GM21717 (cell line): ENCODE data around the gene PI4KA.
"Not testable (repeated sequence)": the region's sequence is repeated elsewhere in the genome, so short reads cannot be mapped to it uniquely, and the experiment has no call there.

Experiments used
- ATAC-seq: cut with Tn5 transposase; IDR thresholded peaks from one replicate; pipeline ENCODE4 v1.9.1; 2021; ENCODE audit warnings: mild to moderate bottlenecking, moderate library complexity; ENCODE audit not compliant: unreplicated experiment

Gene PI4KA

DNA sequence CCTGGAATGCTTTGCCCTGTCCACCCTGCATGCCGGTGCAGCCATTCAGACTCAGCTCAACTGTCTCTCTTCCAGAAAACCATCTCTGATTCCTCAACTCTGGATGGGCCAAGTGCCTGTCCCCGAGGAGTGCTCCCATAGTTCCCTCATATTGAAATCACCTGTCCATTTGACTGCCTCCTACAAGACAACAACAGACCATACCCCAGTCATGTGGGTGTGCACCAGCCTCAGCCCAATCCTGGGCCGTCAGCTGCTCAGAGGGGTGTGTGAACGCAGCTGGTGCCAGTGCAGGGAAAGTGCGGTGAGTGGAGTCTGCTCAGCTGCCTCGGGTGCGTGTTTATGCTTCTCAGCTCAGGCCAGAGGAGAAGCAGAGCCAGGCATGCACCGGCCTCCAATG is 126.2 kb downstream of the PI4KA start:
- not testable (repeated sequence) for ATAC-seq

DNA sequence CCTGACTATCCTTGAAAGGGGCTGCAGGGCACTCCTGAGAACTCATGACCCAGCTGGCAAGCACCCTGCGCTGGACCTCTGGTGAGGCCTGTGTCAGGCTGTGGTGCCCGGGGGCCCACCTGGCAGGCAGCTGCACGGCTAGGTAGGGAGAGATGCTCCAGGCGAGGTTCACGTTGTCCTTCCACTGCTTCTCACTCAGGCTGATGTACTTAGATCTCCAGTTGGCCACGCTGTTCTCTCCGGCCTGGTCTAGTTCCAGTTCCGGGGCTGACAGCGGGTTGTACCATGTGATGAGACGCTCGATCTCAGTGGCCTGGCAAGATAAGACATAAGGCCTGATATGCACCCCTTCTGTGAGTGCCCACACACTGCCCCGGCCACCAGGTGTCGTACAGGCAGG is 129.4 kb downstream of the PI4KA start:
- ATAC-seq = no peak

DNA sequence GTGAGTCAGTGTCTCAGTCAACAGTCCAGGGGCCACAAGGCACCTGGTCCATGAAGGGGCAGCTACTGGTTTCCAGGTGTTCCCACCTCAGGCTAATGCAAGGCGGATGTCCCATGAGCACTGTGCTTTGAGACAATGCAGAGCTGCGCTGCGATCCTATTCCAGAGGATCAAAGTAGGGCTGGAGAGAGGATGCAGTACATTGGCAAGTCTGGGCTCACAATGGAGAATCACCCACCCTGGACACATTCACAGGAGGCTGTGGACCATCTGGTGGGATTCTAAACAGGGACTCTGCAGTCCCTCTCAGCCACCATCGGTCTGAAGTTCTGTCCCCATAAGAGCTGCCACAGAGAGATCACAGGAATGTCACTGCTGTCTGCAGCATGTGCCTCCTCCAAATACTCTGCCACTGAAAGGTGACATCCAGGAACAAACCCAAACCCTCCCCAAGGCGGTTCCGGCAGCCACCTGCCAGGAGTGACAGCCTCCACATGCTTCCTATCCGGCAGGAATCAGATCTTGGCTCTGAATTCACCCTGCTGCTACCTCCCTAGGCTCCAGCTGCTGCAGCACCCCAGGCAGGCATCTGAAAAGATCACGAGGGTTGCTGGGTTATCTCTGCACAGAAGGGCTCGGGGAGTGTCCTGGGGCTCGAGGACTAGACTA is 130.0 kb downstream of the PI4KA start:
- no peak for ATAC-seq

DNA sequence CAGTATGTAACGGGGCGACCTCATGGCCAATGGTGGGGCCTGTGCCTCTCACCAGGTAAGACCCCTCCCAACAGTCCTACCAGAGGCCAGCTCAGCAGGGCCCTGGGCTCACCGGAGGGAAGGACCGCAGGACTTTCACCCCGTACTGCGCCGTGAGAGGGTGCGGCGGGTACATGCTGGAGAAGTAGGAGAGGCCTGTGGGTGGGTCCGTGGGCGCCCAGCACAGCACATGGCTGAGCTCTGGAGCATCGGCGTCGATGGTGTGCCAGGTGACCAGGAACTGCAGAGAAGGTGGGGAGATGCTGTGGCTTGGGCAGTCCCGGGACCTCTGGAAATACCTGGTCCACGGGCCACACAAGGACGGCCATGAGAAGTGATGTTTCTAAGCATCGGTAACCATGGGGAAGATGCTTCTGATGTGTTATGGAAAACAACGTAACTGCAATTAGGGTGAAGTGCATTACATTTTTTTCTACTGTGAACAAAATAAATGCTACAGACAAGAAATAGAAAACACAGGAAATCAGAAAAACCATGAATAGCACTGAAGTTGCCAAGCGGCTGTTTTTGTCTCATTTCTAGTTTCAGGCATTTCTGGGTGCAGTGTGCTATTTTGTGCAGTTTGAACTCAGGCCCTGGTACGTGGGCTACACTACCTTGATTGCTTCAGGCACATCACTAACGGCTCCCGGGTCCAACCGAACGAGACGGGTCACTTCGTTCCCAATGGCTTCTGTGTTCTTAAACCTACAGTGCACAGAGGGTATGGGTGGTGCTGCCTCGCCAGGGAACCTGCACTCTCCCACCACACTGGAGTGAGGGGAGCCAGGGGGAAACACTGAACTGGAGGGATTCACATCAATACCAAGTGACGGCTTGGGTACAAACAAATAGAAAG is 131.2 kb downstream of the PI4KA start:
- no peak for ATAC-seq

DNA sequence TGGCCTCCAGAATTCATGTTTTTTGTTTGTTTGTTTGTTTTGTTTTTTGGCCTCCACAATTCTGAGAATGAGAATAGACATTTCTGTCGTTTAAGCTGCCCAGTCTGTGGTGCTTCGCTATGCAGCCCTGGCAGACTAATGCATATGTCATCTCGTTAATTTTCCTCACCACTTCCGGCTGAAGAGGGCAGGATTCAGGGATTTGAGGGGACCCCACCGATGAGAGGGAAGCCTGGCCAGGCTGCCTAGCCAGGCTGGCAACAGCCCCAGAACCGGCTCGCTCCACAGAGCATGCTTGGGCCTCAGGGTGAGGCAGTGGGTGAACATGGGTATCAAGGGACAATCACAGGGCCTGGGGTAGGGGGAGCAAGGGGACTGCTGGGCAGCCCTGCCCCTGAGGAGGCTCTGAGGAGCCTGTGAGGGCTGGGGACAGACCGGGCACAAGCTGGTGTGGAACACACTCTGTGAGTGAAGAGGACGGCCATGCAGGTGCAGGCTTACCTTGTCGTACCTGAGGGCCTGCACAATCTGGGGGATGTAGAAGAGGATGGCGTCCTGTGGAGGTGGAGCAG is 132.5 kb downstream of the PI4KA start:
- ATAC-seq = no peak

DNA sequence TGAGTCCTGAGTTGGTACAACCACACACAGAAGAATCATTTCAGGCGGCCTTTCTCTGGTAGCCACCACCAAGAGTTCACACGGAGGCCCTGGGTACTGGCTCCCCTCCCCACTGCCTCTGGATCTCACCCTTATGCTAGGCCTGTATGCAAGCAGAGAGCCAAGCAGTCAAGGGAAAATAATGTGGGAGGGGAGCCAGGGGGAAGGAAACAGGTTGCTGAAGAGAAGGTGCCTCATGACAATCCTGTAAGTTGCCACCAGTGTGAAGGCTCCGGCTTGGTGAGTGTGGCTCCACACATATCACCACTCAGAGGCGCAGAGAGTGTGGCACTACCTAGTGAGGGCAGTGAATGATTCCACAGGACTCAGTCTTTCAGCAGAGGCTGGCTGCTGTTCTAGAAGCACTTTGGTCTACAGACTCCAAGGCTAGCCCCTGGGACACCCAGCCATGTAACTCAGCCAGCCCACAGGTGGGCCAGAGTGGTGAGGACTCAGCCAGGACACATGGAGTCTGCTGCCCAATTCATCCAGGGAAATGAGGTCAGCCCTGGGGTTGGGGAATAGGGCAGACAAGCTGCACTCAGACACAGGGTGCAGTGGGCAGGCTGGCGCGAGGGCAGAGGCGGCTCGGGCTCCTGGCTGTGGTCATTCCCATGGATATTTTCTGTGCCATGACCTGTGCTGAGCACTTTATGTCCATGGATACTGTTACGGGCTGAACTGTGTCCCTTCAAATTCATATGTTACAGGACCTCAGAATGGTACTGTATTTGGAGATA is 133.7 kb downstream of the PI4KA start:
- ATAC-seq = no peak

DNA sequence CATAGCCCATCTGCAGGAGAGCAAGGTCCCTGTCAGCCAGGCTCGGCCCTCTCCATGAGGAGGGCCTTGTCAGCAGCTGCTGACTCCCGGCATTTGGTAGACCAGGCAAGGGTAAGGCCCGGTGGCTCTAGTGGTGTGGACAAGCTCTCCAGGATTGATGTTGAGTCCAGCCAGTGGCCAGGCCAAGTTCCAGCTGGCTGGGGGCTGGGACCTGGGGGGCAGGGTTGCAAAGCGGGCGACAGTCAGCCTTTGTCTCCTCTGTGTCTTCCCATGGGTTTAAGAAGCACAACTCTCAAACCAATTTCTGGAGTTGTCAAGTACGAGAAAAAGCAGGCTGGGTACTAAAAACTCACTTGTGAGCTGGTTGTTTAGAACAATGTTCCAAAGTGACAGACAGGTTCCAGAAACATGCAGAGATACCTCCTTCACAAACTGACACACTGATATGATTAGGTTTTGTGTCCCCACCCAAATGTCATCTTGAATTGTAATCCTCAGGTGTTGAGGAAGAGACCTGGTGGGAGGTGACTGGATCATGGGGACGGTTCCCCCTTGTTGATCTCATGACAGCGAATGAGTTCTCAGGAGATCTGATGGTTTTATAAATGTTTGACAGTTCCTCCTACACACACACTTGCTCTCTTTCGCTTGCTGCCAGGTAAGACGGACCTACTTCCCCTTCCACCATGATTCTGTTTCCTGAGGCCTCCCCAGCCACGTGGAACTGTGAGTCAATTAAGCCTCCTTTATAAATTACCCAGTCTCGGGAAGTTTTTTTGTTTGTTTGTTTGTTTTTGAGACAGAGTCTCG is 137.0 kb downstream of the PI4KA start:
- no peak for ATAC-seq

DNA sequence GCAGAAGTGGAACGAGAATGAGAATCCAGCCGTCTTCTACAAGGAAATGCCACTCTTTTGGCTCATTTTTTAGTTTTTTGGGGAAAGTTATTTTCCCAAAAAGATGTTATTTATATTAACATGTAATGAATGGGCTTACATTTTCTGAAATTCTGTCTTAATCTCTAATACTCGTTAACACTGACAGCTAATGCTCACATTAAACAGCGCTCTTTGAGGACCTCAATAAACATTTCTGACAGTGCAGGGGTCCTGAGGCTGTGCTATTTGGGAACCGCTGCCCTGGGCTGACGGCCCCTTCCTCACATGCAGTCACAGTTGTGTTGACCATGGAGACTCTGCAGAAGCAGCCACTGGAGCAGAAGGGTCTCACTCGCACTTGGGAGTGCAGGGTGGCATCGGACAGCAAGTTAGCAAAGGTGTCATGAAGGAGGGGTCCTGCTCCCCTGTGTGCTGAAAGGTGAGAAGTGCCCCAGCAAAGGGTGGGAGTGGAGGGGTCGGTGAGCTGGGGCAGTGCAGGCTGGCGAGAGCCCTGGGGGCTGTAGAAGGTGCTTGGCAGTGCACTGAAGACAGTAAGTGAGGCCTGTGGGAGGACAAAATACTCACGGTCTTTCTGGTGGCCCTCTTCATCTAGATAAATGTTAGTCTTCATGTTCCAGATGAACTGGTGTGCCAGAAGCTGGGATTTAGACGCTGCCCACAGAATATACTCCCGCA is 137.8 kb downstream of the PI4KA start:
- no peak for ATAC-seq

DNA sequence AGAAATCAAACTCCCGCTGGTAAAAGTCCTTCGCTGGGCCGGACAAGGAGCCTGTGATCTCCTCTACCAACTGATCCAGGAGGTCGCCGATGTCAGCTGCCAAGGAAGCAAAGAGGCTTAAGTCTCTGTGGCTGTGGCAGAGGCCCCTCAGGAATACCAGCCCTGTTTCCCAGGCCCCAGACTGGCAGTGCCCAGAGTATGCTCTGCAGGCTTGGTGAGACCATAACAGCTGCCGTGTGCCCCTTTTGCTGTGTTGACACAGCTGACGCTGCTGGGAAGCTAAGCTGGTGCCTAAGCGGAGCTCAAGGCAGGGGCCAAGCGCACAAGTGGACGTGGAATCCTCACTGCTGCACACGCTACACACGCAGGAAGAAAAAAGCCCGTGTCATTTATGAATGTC is 139.9 kb downstream of the PI4KA start:
- ATAC-seq = not testable (repeated sequence)

DNA sequence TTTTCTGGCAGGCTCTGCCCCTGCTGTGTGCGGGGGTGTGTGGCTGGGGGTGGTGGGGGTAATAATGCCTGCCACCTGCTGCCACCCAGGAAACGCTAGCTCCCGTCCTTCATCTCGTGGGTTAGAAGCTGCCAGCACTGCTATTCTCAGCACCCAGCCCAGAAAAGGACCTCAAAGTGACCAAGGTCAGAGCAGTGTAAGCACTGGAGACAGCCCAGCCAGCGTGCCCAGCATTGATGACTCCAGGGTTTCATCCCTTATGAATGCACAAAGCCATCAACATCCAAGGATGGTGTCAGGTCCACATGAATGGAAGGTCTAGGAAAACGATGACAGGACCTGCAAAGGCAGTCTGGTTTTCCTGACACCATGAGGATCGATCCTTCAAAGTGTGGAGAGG is 140.6 kb downstream of the PI4KA start:
- not testable (repeated sequence) for ATAC-seq

DNA sequence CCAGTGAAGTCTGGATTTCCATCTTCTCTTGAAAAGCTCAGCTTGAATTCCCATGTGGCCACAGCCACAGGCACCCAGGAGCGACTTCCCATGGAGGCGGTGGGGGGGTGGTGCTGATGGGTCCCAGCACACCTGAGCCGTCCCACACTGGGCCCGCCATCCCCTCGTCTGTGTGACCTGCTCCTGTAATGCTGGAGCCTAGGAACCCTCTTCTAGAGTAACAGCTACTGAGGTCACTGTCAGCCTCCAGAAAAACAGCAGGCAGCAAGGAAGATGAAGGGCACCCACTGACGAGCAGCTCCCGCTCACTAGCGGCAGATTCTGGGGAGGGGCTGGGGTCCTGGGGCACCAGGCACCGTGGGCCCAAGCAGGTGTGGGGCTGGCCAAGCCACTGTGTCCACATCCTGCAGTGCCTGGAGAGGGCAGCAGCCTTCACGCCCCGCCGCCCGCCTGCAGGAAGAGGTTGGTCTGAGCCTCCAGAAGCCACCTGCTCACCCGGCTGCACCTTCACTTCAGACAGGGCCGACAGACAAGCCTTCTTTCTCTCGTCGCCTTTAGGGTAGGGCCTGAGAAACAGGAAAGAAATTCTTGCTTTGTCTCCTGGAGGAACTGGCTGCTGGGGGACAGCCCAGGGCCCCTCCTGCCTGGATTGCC is 141.3 kb downstream of the PI4KA start:
- ATAC-seq = not testable (repeated sequence)

DNA sequence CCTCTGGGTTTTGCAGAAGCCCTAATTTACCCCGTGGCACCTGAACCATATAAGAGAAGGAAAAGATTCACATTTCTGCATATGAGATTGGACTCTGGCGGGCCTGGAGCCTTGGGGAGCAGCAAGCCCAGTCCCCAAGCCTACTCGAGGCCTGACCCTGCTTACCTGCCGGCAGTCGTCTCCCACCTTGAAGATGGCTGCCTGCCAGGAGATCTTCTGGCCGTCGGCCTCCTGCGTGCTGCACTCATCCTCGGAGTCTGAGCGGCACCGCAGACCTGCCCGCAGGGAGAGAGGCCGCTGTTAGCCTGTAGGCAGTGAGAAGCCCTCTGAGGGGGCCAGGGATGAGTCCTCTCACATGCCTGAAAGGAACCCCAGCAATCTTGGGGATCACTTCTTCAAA is 145.5 kb downstream of the PI4KA start:
- not testable (repeated sequence) for ATAC-seq

DNA sequence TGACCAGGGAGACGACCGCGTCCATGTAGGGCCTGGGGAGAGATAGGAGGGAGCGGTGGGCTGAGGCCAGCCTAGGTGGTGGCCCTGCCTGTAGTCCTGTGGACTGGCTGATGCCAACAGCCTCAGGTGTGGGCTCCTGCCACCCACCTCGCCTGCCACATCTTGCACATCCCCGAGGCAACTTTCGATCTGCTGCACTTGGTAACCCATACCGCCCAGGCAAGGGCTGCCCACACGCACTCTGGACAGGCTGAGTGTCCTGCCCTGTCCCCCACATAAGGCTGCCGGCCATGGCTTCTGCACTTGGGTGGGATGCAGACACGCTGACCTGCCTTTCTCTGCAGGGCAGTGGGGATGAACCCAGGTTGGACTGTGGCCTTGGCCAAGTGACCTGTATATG is 148.6 kb downstream of the PI4KA start:
- ATAC-seq = not testable (repeated sequence)

DNA sequence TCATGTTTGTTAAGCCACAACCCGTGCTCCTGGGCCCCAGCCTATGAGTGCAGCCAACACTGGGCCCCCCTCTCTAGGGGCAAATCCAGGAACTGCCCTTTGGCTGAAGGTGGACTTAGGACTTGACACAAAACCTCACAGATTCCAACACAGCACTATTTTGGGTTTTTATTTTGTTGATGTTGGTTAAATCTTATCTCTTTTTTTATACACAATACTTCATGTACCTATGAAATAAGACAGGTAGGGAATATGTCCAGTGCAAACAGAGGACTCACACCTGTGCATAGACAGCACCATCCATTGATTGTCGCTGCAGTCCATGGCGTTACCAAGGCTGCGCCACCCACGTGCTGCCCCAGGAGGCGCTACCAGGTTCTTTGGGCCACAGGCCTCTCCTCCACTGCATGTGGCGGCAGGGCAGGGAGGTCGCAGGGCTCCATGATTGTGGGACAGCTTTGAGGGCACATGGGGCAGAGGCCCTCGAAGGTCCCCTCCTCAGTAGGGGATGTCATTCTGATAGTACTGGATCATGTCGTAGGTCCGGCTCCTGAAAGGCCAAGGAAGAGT is 151.0 kb downstream of the PI4KA start:
- ATAC-seq = not testable (repeated sequence)

DNA sequence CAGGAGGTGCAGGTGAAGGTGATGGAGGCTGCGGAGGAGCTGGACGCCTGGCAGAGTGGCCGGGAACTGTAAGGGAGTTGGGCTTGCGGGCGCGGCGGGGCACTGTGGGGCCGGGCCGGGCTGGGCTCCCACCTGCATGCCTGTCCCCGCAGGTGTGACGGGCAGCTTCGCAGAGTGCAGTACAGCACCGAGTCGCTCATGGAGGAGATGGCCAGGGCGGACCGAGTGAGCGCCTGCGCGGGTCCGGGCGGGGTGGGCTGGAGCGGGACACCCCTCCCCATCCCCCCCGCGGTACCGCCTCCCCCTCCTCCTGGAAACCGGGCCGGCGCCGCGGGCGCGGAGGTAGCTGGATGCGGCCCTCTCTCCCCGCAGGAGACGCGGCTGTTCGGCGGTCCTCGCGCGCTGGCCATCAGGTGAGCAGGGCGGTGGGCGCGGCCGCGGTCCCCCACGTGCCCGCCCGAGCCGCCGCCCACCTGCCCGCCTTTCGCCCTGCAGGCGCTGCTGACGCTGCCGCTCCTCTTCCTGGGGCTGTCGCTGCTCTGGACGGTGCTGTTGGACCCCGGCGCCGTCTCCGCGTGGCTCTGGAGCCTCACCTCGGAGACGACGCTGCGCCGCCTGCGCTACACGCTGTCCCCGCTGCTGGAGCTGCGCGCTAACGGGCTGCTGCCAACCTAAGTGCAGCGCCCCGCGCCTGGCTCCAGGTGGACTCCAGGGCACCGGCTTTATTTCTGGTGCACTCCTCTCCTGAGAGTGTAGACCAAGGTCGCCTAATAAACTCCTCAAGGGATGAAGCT is 154.6 kb downstream of the PI4KA start:
- ATAC-seq = peak; percentile 7

DNA sequence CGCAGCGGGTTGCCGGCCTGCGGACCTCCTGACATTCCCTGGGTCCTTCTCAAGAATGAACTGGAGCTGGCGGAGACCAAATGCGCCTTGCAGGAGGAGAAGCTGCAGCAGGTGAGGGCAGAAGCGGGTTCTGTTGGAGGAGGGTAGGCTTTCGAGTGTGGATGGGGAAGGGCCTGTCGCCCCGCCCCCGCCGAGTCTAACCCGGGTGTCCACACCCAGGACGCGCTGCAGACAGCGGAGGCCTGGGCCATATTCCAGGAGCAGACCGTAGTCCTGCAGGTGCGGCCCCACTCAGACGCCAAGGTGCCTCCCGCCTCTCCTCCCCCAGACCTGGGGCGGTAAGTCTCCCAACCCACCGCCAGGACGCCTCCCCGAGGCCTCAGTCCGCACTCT is 155.2 kb downstream of the PI4KA start:
- peak; percentile 20 for ATAC-seq

DNA sequence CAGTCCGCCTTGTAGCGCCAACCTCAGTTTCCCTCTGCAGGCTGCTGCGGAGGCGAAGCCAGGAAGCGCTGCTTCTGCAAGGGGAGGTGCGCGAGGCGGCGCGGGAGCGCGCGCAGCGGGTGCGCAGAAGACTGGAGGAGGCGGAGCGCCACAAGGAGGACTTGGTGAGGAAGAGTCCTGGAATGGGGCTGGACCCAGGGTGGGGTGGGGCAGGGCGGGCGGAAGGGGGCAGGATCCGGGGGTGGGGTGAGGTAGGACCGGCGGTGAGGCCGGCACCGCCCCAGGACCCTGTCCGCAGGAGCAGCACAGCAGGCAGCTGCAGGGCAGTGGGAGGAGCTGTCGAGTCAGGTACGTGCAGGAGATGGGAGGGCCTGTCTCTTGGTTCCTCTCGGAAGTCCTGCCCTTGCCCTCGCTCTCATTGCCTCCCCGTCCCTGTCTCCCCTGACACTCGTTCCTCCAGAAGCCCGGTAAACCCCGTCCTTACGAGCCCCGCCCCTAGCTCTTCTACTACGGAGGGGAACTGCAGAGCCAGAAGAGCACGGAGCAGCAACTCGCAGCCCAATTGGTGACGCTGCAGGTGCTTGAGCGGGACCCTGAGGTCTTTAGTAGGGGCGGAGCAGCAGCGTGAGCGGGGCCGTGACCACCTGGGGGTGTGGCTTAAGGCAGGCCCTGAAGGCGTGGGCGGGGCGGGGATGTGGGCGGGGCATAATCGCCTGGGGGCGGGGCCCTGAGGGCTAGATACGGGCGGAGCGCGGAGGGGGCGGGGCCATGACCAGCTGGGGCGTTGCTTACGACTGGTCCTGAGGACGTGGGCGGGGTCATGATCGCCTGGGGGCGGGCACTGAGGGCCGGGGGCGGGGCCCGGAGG is 155.8 kb downstream of the PI4KA start:
- ATAC-seq = peak; percentile 79
